Measurements from ENCODE around the gene SLX9. TPM values are rescaled to one million over a fixed set of nuclear protein-coding genes. Genes with fewer than 3 reads are reported as not detected.
A peak's percentile ranks its signal among the peaks of the same experiment; 100 is the strongest.

Gene SLX9
- total RNA-seq, 2 experiments from 2014 or later: 42.4 to 47.0 TPM

DNA sequence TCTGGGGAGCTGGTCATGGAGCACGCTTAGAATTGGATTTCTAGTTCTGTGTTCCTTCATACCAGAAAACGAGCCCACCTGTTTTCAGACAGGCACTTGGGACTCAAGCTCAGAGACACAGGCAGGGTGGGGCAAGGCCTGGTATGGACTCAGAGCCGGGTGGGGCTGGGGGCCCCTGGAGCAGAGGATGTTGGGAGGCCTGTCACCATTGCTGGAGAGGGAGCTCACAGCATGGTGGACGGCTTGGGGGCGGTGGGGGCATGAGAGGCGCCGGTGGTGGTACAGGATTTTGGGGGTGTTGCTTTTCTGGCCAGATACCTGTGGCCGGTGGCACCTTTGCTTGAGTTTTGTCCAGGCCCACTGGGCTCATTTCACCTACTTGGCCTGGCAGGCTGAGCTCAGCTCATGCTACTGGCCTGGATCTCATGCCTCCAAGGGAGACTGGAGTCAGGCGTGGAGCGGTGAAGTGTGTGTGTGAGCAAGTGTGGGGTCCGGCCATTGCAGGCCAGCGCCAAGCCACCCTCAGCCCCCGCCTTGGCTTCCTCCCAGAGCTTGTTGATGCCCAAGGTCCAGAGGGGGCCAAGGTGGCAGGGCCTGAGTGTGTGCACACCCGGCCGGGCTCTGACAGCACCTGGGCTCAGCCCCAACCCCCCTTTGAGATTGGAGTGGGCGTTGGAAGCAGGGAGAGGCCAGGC, 8.7 kb downstream of the SLX9 start:
- ChIA-PET POLR2A (interaction anchor here (1.9 kb wide), 1 partner anchor 9 kb away, joined by 5 read pairs; the partner anchor contains the start of gene SLX9), CTCF (interaction anchor here (1.0 to 11.8 kb wide), 4 partner anchors 15 to 191 kb away, joined by 3 to 178 read pairs (median 77); no protein-coding TSS in a partner anchor)
- Mint-ChIP-seq H3K4me3 (no peak overlapping the region), H3K27me3 (no peaks in the 10 kb centered on the region), H3K4me1 (peaks cover 14% of the 10 kb centered on the region), H3K27ac (no peak overlapping the region), H3K36me3 (ENCODE audit: low read depth) (peaks cover 27% of the 10 kb centered on the region), H3K9me3 (no peaks in the 10 kb centered on the region)
- no peak for DNase-seq

DNA sequence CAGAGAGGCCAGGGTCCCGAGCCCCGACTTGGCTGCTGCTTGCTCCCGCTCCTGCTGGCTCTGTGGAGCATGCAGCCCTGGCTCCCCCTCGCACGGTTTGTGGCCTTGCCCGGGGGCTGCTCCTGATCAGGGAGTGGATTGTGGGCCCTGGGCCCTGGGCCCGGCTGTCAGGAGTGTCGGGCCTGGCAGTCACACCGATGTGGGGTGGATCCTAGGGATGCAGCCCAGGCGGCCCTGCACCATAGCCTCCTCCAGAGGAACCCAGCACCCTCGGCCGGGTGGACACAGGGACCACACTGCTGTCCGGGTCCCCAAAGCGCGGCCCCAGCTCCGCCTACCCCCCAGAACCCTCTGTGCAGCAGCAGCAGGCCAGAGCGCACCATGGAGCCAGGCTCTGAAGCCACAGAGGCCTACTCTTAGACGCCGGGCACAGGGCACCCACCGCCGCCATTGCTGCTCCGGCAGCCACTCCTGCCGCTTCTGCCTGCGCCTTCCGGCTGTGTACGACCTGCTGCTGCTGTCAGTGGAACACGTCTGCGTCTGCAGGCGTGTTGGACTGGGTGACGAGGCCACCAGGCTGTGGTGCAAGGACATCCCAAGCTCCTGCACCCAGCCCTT, 9.4 kb downstream of the SLX9 start:
- Mint-ChIP-seq H3K27me3 (no peaks in the 10 kb centered on the region), H3K36me3 (ENCODE audit: low read depth) (peaks cover 22% of the 10 kb centered on the region), H3K27ac (no peak overlapping the region), H3K4me3 (no peak overlapping the region), H3K4me1 (peaks cover 10% of the 10 kb centered on the region), H3K9me3 (no peaks in the 10 kb centered on the region)
- POLR2A ChIA-PET: interaction anchor here (1.9 kb wide), 1 partner anchor 9 kb away, joined by 5 read pairs; the partner anchor contains the start of gene SLX9
- DNase-seq: no peak
- CTCF ChIA-PET: interaction anchor here (0.9 to 11.8 kb wide), 11 partner anchors 9 to 190 kb away, joined by 3 to 178 read pairs (median 4); partner anchors contain the start of gene ADARB1

DNA sequence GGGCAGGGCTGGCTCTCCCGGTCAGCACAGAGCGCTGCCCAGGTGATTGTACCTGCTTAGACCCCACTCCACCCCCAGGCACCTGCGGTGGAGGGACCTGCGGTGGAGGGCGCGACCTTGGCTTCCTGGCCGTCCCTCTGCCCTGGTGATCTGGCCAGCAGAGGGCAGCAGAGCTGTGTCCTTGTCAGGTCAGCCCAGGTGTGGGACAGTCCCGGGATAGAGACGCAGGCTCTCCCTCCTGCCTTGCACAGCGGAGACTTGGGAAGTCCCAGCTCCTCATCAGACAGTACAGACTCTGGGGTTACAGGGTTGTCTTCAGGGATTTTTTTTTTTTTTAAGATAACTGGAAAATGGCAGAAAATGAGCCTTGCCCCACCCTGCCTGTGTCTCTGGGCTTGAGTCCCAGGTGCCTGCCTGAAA, 10.0 kb downstream of the SLX9 start:
- Mint-ChIP-seq H3K4me3 (no peak overlapping the region), H3K9me3 (no peaks in the 10 kb centered on the region), H3K27ac (no peak overlapping the region), H3K36me3 (ENCODE audit: low read depth) (peaks cover 19% of the 10 kb centered on the region), H3K27me3 (no peaks in the 10 kb centered on the region), H3K4me1 (peaks cover 8% of the 10 kb centered on the region)
- DNase-seq: peak; percentile 84
- POLR2A ChIA-PET: no interaction called here
- CTCF ChIA-PET: interaction anchor here (0.6 to 11.8 kb wide), 18 partner anchors 8 to 338 kb away, joined by 3 to 178 read pairs (median 4); partner anchors contain the start of genes ADARB1 and POFUT2

DNA sequence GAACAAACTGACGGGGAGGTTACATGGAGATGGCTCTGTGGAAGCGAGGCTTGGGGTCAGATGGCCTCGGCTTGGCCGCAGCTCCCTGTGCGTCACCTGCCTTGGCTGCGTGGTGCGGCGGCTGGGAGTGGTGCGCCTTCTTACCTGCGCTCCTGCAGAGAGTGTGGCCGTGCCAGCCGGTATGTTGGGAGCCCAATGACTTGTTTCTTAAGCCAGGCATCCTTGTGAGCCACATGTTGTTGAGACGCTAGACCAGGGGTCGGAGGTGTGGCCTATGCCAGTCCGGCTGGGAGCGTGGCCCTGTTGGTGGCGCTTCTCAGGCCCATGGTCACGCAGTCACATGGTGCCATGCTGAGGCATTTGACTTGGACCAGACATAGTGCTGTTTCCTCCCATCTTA, 10.5 kb downstream of the SLX9 start:
- Mint-ChIP-seq H3K27me3 (no peaks in the 10 kb centered on the region), H3K9me3 (no peaks in the 10 kb centered on the region), H3K4me1 (peaks cover 6% of the 10 kb centered on the region), H3K36me3 (ENCODE audit: low read depth) (peaks cover 16% of the 10 kb centered on the region), H3K4me3 (no peak overlapping the region), H3K27ac (no peak overlapping the region)
- DNase-seq: no peak
- ChIA-PET CTCF (interaction anchor here (0.6 to 11.8 kb wide), 18 partner anchors 8 to 338 kb away, joined by 3 to 178 read pairs (median 4); partner anchors contain the start of genes ADARB1 and POFUT2), POLR2A (no interaction called here)

DNA sequence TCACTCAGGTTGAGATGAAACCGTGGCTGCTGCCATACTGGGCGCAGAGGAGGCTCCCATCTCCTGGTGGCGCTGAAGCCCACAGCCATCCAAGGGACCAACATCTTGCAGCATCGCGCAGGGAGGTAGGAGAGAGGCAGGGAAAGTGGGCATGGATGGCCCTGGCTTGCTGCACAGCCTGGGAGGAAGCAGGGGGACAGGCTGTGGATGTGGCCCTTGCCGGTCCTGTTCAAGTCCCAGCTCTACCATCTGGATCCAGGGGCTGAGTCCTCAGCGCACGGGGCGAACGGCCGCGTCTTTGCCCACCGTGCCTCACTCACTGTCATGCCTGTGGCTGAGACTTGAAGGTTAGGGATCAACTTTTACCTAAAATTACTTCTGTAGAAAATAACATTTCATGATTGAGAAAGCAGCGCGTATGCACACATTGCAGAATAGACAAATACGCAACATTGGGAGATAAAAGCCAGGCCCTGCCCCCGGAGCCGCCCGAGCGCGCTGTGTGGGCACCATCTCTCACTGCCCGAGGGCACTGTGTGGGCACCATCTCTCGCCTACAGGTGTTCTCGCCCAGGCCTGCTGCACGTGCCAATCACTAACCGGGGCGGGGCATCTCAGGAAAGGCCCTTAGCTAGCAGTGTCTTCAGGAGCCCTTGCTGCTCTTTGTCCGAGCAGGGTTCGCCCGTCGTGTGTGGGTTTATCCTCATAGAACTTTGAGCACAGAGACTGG, 11.5 kb downstream of the SLX9 start:
- POLR2A ChIA-PET: no interaction called here
- H3K36me3 Mint-ChIP-seq (ENCODE audit: low read depth): peaks cover 18% of the 10 kb centered on the region
- CTCF ChIA-PET: interaction anchor here (3.9 to 11.8 kb wide), 3 partner anchors 177 to 188 kb away, joined by 18 to 178 read pairs (median 150); no protein-coding TSS in a partner anchor
- peaks cover 4% of the 10 kb centered on the region for H3K4me1 Mint-ChIP-seq
- no peak for DNase-seq
- H3K27me3 Mint-ChIP-seq: no peaks in the 10 kb centered on the region
- H3K4me3 Mint-ChIP-seq: no peak overlapping the region
- no peaks in the 10 kb centered on the region for H3K9me3 Mint-ChIP-seq
- H3K27ac Mint-ChIP-seq: no peak overlapping the region

DNA sequence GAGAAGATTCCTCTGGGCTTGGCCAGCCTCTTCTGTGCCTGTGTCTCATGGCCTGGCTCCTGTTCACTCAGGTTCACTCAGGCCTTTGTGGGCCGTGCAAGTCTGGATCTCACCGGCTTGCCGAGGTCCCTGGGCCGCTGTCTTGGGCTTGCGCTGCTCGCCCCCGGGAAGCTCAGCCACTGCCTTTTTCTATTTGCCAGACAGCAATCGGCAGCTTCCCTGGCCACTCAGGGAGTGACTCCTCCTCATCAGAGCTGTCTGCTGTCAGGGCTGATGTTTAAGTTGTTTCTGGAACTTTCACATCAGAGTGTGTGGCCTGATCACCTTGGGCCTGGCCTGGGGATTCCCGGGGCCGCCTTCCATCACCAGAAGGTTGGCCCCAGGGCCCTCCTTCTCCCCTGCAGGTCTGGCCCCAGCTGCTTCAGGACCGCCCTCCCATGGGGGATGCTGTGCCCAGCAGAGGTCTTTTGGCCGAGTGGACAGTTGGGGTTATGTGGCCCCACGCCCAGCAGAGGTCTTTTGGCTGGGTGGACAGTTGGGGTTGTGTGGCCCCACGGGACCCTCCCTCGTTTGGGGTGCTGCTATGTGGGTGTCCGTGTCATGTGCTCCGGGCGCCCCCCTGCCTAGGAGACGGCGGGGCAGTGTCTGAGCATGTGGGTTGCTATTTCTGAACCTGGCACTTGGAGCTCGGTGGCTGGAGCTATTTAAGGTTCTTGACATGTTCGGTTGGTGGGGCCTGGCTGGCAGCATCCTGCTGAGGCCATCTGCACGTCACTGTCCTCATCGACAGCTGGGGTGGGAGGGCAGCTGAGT, 12.5 kb downstream of the SLX9 start:
- Mint-ChIP-seq H3K4me3 (no peak overlapping the region), H3K27me3 (no peaks in the 10 kb centered on the region), H3K9me3 (no peaks in the 10 kb centered on the region), H3K36me3 (ENCODE audit: low read depth) (peaks cover 19% of the 10 kb centered on the region), H3K4me1 (peaks cover 4% of the 10 kb centered on the region), H3K27ac (no peak overlapping the region)
- ChIA-PET POLR2A (interaction anchor here (1.0 kb wide), 1 partner anchor 13 kb away, joined by 3 read pairs; the partner anchor contains the start of gene SLX9), CTCF (interaction anchor here (1.2 to 3.9 kb wide), 2 partner anchors 176 to 185 kb away, joined by 6 to 18 read pairs; no protein-coding TSS in a partner anchor)
- no peak for DNase-seq

DNA sequence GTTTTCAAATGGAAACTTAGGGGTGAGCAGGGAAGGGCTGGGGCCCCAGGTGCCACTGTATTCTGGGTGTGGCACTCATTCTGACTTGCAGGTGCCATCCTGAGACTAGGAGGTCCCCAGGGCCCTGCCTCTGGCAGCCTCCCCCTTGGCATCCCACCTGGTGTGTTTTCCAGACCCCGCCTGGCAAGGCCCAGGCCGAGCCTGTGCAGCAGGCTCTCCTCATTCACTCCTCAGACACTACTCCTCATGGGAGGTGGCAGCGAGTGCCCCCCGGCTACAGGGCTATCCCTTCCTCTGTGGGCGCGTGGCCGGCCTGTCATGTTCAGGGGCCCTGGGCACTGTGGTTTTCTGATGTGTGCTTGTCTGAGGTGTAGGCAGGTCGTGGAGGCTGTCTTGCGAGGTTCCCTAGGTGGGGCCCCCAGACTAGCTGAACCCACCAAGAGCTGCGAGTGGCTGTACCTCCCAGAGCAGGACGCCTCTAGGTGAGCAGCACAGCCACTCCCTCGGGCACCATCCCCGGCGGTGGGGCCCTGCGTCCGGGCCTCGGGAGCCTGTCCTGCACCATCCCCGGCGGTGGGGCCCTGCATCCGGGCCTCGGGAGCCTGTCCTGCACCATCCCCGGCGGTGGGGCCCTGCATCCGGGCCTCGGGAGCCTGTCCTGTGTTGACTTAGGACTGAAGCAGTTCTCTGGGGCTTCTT, 13.2 kb downstream of the SLX9 start:
- CTCF ChIA-PET: interaction anchor here (1.2 to 3.9 kb wide), 2 partner anchors 175 to 184 kb away, joined by 6 to 18 read pairs; no protein-coding TSS in a partner anchor
- Mint-ChIP-seq H3K36me3 (ENCODE audit: low read depth) (peaks cover 26% of the 10 kb centered on the region), H3K27ac (no peak overlapping the region), H3K27me3 (no peaks in the 10 kb centered on the region), H3K4me3 (no peak overlapping the region), H3K4me1 (peaks cover 4% of the 10 kb centered on the region), H3K9me3 (no peaks in the 10 kb centered on the region)
- POLR2A ChIA-PET: interaction anchor here (1.0 kb wide), 1 partner anchor 13 kb away, joined by 3 read pairs; the partner anchor contains the start of gene SLX9
- no peak for DNase-seq

DNA sequence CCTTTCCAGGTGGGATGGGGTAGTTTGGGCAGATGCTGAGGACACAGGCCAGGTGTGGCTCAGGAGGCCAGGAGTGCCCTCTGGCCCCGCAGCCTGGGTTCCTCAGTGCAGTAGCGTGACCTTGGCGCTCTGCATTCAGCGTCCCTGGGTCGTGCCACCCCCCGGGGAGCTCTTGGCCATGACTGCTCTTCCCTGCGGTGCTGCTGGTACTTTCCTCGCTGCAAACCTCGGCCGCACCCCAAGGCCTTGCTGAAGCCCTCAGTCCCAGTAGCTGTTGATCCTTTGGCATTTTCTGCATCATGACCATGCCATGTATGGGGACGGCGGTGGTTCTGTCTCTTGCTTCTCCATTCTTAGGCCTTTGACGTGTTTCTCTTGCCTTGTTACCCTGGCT, 13.8 kb downstream of the SLX9 start:
- H3K27me3 Mint-ChIP-seq: no peaks in the 10 kb centered on the region
- peaks cover 28% of the 10 kb centered on the region for H3K36me3 Mint-ChIP-seq (ENCODE audit: low read depth)
- H3K27ac Mint-ChIP-seq: no peak overlapping the region
- POLR2A ChIA-PET: interaction anchor here (1.0 kb wide), 1 partner anchor 14 kb away, joined by 3 read pairs; the partner anchor contains the start of gene SLX9
- H3K9me3 Mint-ChIP-seq: no peaks in the 10 kb centered on the region
- DNase-seq: no peak
- H3K4me1 Mint-ChIP-seq: peaks cover 4% of the 10 kb centered on the region
- CTCF ChIA-PET: interaction anchor here (3.9 kb wide), 1 partner anchor 184 kb away, joined by 18 read pairs; no protein-coding TSS in a partner anchor
- H3K4me3 Mint-ChIP-seq: no peak overlapping the region

DNA sequence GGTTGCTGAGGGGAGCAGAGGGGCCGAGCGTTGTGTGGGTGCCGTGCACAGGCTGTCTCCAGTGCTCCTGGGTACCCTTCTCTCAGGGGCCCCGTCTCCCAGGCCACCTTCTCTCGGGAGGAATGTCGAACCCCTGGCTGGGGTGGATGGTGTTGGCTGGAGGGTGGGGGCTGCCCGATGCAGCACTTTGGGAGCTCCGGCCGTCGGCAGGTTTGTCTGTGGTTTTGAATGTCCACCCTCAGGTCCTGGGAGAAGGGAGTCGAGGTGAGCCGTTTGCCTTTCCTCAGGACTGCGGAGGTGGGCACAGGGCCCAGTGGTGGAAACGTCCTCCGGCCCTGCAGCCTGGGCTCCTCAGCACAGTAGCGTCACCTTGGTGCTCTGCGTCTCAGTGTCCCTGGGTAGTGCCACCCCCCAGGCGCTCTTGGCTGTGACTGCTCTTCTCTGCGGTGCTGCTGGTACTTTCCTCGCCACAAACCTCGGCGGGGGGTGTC, 14.5 kb downstream of the SLX9 start:
- H3K4me1 Mint-ChIP-seq: peaks cover 4% of the 10 kb centered on the region
- H3K36me3 Mint-ChIP-seq (ENCODE audit: low read depth): peaks cover 28% of the 10 kb centered on the region
- no peak overlapping the region for H3K27ac Mint-ChIP-seq
- POLR2A ChIA-PET: interaction anchor here (0.6 kb wide), 1 partner anchor 14 kb away, joined by 3 read pairs; the partner anchor contains the start of gene SLX9
- CTCF ChIA-PET: interaction anchor here (2.7 to 3.9 kb wide), 2 partner anchors 174 to 183 kb away, joined by 11 to 18 read pairs; no protein-coding TSS in a partner anchor
- no peak overlapping the region for H3K4me3 Mint-ChIP-seq
- no peak for DNase-seq
- H3K27me3 Mint-ChIP-seq: no peaks in the 10 kb centered on the region
- H3K9me3 Mint-ChIP-seq: no peaks in the 10 kb centered on the region

DNA sequence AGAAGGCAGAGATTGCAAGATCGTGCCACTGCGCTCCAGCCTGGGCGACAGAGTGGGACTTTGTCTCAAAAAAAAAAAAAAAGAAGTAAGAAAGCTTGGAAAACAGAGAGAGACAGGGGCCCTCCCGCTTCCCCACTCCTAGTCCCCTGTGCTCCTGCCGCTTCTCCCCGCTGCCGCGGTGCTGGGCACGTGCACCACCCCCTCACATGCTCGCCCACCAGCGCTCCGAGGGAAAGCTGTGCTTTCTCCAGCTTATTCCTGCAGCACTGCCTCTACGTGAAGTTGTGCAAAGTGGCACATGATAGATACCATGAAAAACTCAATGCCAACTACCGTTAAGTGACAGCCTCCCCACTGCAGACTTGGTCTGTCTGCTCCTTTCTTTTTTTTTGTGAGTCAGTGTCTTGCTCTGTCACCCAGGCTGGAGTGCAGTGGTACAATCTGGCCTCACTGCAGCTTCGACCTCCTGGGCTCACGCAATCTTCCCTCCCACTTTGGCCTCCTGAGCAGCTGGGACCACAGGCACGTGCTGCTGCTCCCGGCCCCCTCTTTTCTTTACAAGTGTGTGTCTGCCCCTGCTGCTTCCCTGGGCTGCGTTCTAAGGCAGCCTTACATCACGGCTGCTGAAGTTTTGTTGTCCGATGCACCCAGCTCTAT, 15.4 kb downstream of the SLX9 start:
- no peak for DNase-seq
- Mint-ChIP-seq H3K4me1 (no peaks in the 10 kb centered on the region), H3K27ac (no peak overlapping the region), H3K27me3 (no peaks in the 10 kb centered on the region), H3K4me3 (no peak overlapping the region), H3K36me3 (ENCODE audit: low read depth) (peaks cover 25% of the 10 kb centered on the region), H3K9me3 (no peaks in the 10 kb centered on the region)
- CTCF ChIA-PET: interaction anchor here (2.7 to 3.9 kb wide), 2 partner anchors 173 to 182 kb away, joined by 11 to 18 read pairs; no protein-coding TSS in a partner anchor
- POLR2A ChIA-PET: no interaction called here

DNA sequence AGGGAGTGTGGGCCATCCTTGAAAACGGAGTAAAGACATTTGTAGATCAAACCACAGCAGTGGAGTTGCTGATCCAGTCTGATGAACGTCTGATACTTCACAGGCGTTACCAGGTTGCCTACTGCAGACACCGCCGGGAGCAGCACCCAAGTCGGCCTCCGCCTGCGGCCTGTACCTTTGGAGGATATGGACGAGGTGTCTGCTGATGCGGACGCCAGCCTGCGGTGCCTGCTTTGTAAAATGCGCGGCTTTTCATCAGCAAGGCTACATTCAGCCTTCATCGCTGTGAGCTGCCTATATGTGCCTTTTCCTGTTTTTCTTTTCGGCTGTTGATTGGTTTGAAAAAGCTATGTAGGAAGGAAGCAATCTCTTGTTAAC, 16.0 kb downstream of the SLX9 start:
- no peaks in the 10 kb centered on the region for H3K9me3 Mint-ChIP-seq
- no peak for DNase-seq
- no peak overlapping the region for H3K4me3 Mint-ChIP-seq
- no peaks in the 10 kb centered on the region for H3K4me1 Mint-ChIP-seq
- ChIA-PET POLR2A (interaction anchor here (0.6 kb wide), 1 partner anchor 15 kb away, joined by 3 read pairs; no protein-coding TSS in a partner anchor), CTCF (interaction anchor here (2.7 kb wide), 1 partner anchor 173 kb away, joined by 11 read pairs; no protein-coding TSS in a partner anchor)
- no peaks in the 10 kb centered on the region for H3K27me3 Mint-ChIP-seq
- no peak overlapping the region for H3K27ac Mint-ChIP-seq
- H3K36me3 Mint-ChIP-seq (ENCODE audit: low read depth): peaks cover 30% of the 10 kb centered on the region

Measured in activated CD4-positive, alpha-beta memory T cell treated with anti-CD3 and anti-CD28 coated beads, Interleukin-2, amount 10 ng/mL, durations not matched to agents 7 days and 5 days (primary cell).